Islet of Langerhans (tissue), 1 donor: Measurements from ENCODE around the gene C12orf76.

Experiments
- FAIRE-seq: peaks from one replicate; lab custom pipeline; 2011; peaks lifted over from hg19 to GRCh38; lab: Jason Lieb, UNC

C12orf76 gene

GRCh38 chr12:109994401-109995175, 53.7 kb downstream of the C12orf76 start:
- FAIRE-seq = no peak

- FAIRE-seq = no peak
Observed at GRCh38 chr12:109993091-109993490, 55.2 kb downstream of the C12orf76 start.

GRCh38 chr12:109991586-109991985, 56.7 kb downstream of the C12orf76 start:
- no peak for FAIRE-seq
